NCI-H187 (cell line): ENCODE measurements around the gene TUBA3D.
"Not testable (repeated sequence)": the region's sequence is repeated elsewhere in the genome, so short reads cannot be mapped to it uniquely, and the experiment has no call there.

Experiments
- DNase-seq, 2 experiments: peaks; one replicate each; lab custom pipeline; 2025; lab: John Stamatoyannopoulos, UW

The TUBA3D gene

GRCh38 chr2:131483981-131484820, 8.3 kb downstream of the TUBA3D start:
- DNase-seq, result not testable (repeated sequence)

GRCh38 chr2:131484906-131485460, 9.1 kb downstream of the TUBA3D start:
- not testable (repeated sequence) for DNase-seq

GRCh38 chr2:131486201-131486902, 10.4 kb downstream of the TUBA3D start:
- DNase-seq, result not testable (repeated sequence)

- no peak for DNase-seq
These were observed 12.6 kb downstream of the TUBA3D start for GRCh38 chr2:131488306-131489205.

GRCh38 chr2:131490616-131491468, 14.9 kb downstream of the TUBA3D start:
- DNase-seq, result not testable (repeated sequence)

GRCh38 chr2:131491469-131491836, 15.5 kb downstream of the TUBA3D start:
- DNase-seq, result not testable (repeated sequence)

- DNase-seq, result not testable (repeated sequence)
These were observed 16.1 kb downstream of the TUBA3D start, which contains the start of gene MZT2A for GRCh38 chr2:131492015-131492417. TSS of gene MZT2A (minus strand) at chr2:131492397. CDS start at chr2:131492376, 21 bp downstream.

GRCh38 chr2:131492418-131493198, 16.7 kb downstream of the TUBA3D start:
- peak; percentile 69 to 81 for DNase-seq

- DNase-seq, result no peak
These were observed 17.5 kb downstream of the TUBA3D start for GRCh38 chr2:131493199-131493968.

GRCh38 chr2:131495506-131495905, 19.6 kb downstream of the TUBA3D start:
- not testable (repeated sequence) for DNase-seq

- not testable (repeated sequence) for DNase-seq
These were observed 22.5 kb downstream of the TUBA3D start for GRCh38 chr2:131498321-131498973.

GRCh38 chr2:131503587-131503986, 27.7 kb downstream of the TUBA3D start:
- DNase-seq, result not testable (repeated sequence)

GRCh38 chr2:131504082-131504750, 28.3 kb downstream of the TUBA3D start:
- not testable (repeated sequence) for DNase-seq

- no peak for DNase-seq
These were observed 33.7 kb downstream of the TUBA3D start for GRCh38 chr2:131509615-131510014.

GRCh38 chr2:131511291-131511968, 35.5 kb downstream of the TUBA3D start:
- DNase-seq, result not testable (repeated sequence)

GRCh38 chr2:131511969-131512870, 36.3 kb downstream of the TUBA3D start:
- not testable (repeated sequence) for DNase-seq
